Neural progenitor cell (in vitro differentiated cells): ENCODE measurements around the gene C20orf141. TPM values are rescaled to one million over a fixed set of nuclear protein-coding genes. Genes with fewer than 3 reads are reported as not detected.

ENCODE experiments used
- DNase-seq: peaks from one replicate; pipeline ENCODE4 v3.0.0-alpha.2; 2016; ENCODE audit warnings: low spot score
- H2AFZ ChIP-seq: fragments of 200-600 bp; sonication (generic); replicated peaks from 2 replicates; pipeline ENCODE4 v1.6.1; 2016; ENCODE audit warnings: antibody characterized with exemption
- H3F3A ChIP-seq: fragments of 200-600 bp; sonication (generic); 2 replicates; pipeline ENCODE4 v1.6.1; 2016; ENCODE audit warnings: antibody characterized with exemption, low read depth
- H3K27ac ChIP-seq: fragments of 200-600 bp; sonication (generic); 2 replicates; pipeline ENCODE4 v1.5.1; 2016; ENCODE audit warnings: mild to moderate bottlenecking
- H3K27me3 ChIP-seq: fragments of 200-600 bp; sonication (generic); 2 replicates; pipeline ENCODE4 v1.6.1; 2016; ENCODE audit warnings: mild to moderate bottlenecking, moderate library complexity
- H3K36me3 ChIP-seq: fragments of 200-600 bp; sonication (generic); 2 replicates; pipeline ENCODE4 v1.5.1; 2016
- H3K4me1 ChIP-seq: fragments of 200-600 bp; sonication (generic); 2 replicates; pipeline ENCODE4 v1.6.1; 2016; ENCODE audit warnings: mixed run types
- H3K4me2 ChIP-seq: fragments of 200-600 bp; sonication (generic); 2 replicates; pipeline ENCODE4 v1.6.1; 2016
- H3K4me3 ChIP-seq: fragments of 200-600 bp; sonication (generic); 2 replicates; pipeline ENCODE4 v1.5.1; 2016
- H3K79me2 ChIP-seq: fragments of 200-600 bp; sonication (generic); 2 replicates; pipeline ENCODE4 v1.6.1; 2016; ENCODE audit warnings: low read depth
- H3K9ac ChIP-seq: fragments of 200-600 bp; sonication (generic); 2 replicates; pipeline ENCODE4 v1.6.1; 2016
- H3K9me3 ChIP-seq: fragments of 200-600 bp; sonication (generic); 2 replicates; pipeline ENCODE4 v1.5.1; 2016; ENCODE audit warnings: low read depth
- H4K20me1 ChIP-seq: fragments of 200-600 bp; sonication (generic); 2 replicates; pipeline ENCODE4 v1.6.1; 2016; ENCODE audit warnings: low read depth
- H3K27ac Mint-ChIP-seq: 3 replicates; pipeline ENCODE4 v1.8.0; 2021; ENCODE audit warnings: mixed read lengths
- H3K27me3 Mint-ChIP-seq: 2 replicates; pipeline ENCODE4 v1.8.0; 2022; ENCODE audit warnings: low read depth, mild to moderate bottlenecking, inconsistent platforms, moderate library complexity, mixed read lengths; ENCODE audit not compliant: insufficient read depth
- H3K36me3 Mint-ChIP-seq: 3 replicates; pipeline ENCODE4 v1.8.0; 2021; ENCODE audit warnings: mixed read lengths
- H3K4me1 Mint-ChIP-seq: 3 replicates; pipeline ENCODE4 v1.8.0; 2021; ENCODE audit warnings: mixed read lengths
- H3K4me3 Mint-ChIP-seq: 3 replicates; pipeline ENCODE4 v1.8.0; 2021; ENCODE audit warnings: mild to moderate bottlenecking, moderate library complexity, mixed read lengths
- H3K9me3 Mint-ChIP-seq: 3 replicates; pipeline ENCODE4 v1.8.0; 2020; ENCODE audit warnings: mixed read lengths
- CTCF ChIP-seq: fragments of 200-600 bp; sonication (generic); IDR thresholded peaks from 2 replicates; pipeline ENCODE4 v1.5.1; 2017; ENCODE audit warnings: antibody characterized with exemption, mild to moderate bottlenecking
- EZH2 ChIP-seq: fragments of 200-600 bp; sonication (generic); IDR thresholded peaks from 2 replicates; pipeline ENCODE4 v1.6.1; 2017; ENCODE audit warnings: antibody characterized with exemption, mild to moderate bottlenecking, moderate library complexity
- EZH2phosphoT487 ChIP-seq: fragments of 200-600 bp; sonication (generic); IDR thresholded peaks from 2 replicates; pipeline ENCODE4 v1.6.1; 2017; ENCODE audit warnings: antibody characterized with exemption
- total RNA-seq: library from RNA; depleted of rRNA; stranded (reverse); fragments of >200 nt; gene quantifications from 2 replicates; pipeline ENCODE4 v1.2.3, GENCODE V29; 2015; ENCODE audit warnings: low replicate concordance

C20orf141 gene
- total RNA-seq, 1 donor from 2014 or later: not detected

GRCh38 chr20:2771631-2772080 lies 43.1 kb upstream of the C20orf141 start:
- TF ChIP-seq EZH2phosphoT487 (no peak), CTCF (no peak), EZH2 (no peak)
- no peak overlapping the region for H3K27ac Mint-ChIP-seq
- no peaks in the 10 kb centered on the region for H3K4me1 Mint-ChIP-seq
- Histone ChIP-seq H3K27ac (no peak overlapping the region), H3K79me2 (no peaks in the 10 kb centered on the region), H3K9ac (no peak overlapping the region), H3K9me3 (no peaks in the 10 kb centered on the region), H3F3A (no peaks in the 10 kb centered on the region), H3K36me3 (no peaks in the 10 kb centered on the region), H3K27me3 (no peaks in the 10 kb centered on the region), H3K4me2 (no peak overlapping the region), H4K20me1 (no peaks in the 10 kb centered on the region), H3K4me3 (no peak overlapping the region), H3K4me1 (no peaks in the 10 kb centered on the region), H2AFZ (no peak overlapping the region)
- peaks cover 3% of the 10 kb centered on the region for H3K9me3 Mint-ChIP-seq
- no peak overlapping the region for H3K4me3 Mint-ChIP-seq
- DNase-seq: no peak
- peaks cover 2% of the 10 kb centered on the region for H3K27me3 Mint-ChIP-seq
- no peaks in the 10 kb centered on the region for H3K36me3 Mint-ChIP-seq

- Histone ChIP-seq H3K4me2 (no peak overlapping the region), H3F3A (no peaks in the 10 kb centered on the region), H3K9ac (no peak overlapping the region), H3K27me3 (no peaks in the 10 kb centered on the region), H2AFZ (no peak overlapping the region), H3K9me3 (no peaks in the 10 kb centered on the region), H3K79me2 (no peaks in the 10 kb centered on the region), H3K27ac (no peak overlapping the region), H3K4me3 (no peak overlapping the region), H3K4me1 (no peaks in the 10 kb centered on the region), H4K20me1 (no peaks in the 10 kb centered on the region), H3K36me3 (no peaks in the 10 kb centered on the region)
- no peak overlapping the region for H3K4me3 Mint-ChIP-seq
- no peaks in the 10 kb centered on the region for H3K4me1 Mint-ChIP-seq
- H3K27ac Mint-ChIP-seq: no peak overlapping the region
- H3K9me3 Mint-ChIP-seq: peaks cover 9% of the 10 kb centered on the region
- H3K36me3 Mint-ChIP-seq: no peaks in the 10 kb centered on the region
- peaks cover 2% of the 10 kb centered on the region for H3K27me3 Mint-ChIP-seq
- no peak for DNase-seq
- TF ChIP-seq EZH2 (no peak), EZH2phosphoT487 (no peak), CTCF (no peak)
Observed at GRCh38 chr20:2773812-2774211, 41.0 kb upstream of the C20orf141 start.

DNA sequence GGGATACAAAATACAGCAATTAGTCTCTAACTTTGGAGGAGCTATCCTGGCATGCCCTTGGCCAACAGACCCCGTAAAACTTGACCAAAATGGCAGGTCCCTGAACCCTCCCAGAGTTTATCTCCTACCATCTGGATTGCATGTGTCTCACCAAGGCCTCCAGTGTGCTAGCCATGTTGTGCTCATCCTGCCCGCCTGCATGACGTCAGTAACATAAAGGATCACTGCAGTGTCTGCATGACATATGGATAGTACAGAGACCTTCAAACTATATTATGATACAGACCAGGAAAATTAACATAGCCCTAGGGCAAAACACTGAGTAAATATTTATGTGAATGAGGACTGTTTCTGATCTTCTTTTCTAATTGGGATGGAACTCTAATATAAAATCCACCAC lies 39.6 kb upstream of the C20orf141 start:
- no peak overlapping the region for H3K27ac ChIP-seq
- Mint-ChIP-seq H3K27ac (no peak overlapping the region), H3K4me1 (no peaks in the 10 kb centered on the region), H3K9me3 (peaks cover 9% of the 10 kb centered on the region), H3K36me3 (no peaks in the 10 kb centered on the region), H3K27me3 (no peaks in the 10 kb centered on the region), H3K4me3 (no peak overlapping the region)
- no peak overlapping the region for H3K4me2 ChIP-seq
- no peaks in the 10 kb centered on the region for H3F3A ChIP-seq
- H3K36me3 ChIP-seq: no peaks in the 10 kb centered on the region
- H2AFZ ChIP-seq: no peak overlapping the region
- H3K4me3 ChIP-seq: no peak overlapping the region
- H3K4me1 ChIP-seq: no peaks in the 10 kb centered on the region
- no peak for TF ChIP-seq CTCF
- TF ChIP-seq EZH2: no peak
- TF ChIP-seq EZH2phosphoT487: no peak
- no peaks in the 10 kb centered on the region for H3K9me3 ChIP-seq
- H3K9ac ChIP-seq: no peak overlapping the region
- no peaks in the 10 kb centered on the region for H3K79me2 ChIP-seq
- H4K20me1 ChIP-seq: no peaks in the 10 kb centered on the region
- H3K27me3 ChIP-seq: no peaks in the 10 kb centered on the region
- DNase-seq: no peak
